GM12891 (cell line): ENCODE measurements around the gene MIS18A.
"Not testable (repeated sequence)": the region's sequence is repeated elsewhere in the genome, so short reads cannot be mapped to it uniquely, and the experiment has no call there.

Experiments
- POLR2A ChIP-seq: IDR thresholded peaks from 2 replicates; pipeline ENCODE4 v1.6.1; 2011; ENCODE audit warnings: low read depth, low read length, control low read depth
- POLR2AphosphoS5 ChIP-seq: IDR thresholded peaks from 2 replicates; pipeline ENCODE4 v1.6.1; 2011; ENCODE audit warnings: low read depth, low read length, control low read depth
- SPI1 ChIP-seq: IDR thresholded peaks from 2 replicates; pipeline ENCODE4 v1.6.1; 2011; ENCODE audit warnings: low read depth, low read length, control low read depth
- TAF1 ChIP-seq: IDR thresholded peaks from 2 replicates; pipeline ENCODE4 v1.6.1; 2011; ENCODE audit warnings: low read depth, low read length, control low read depth

- not testable (repeated sequence) for TF ChIP-seq SPI1, POLR2A, TAF1, POLR2AphosphoS5
These were observed 20.1 kb downstream of the MIS18A start for GRCh38 chr21:32258786-32259048.
